Parathyroid adenoma (tissue), 2 donors: ENCODE measurements around the gene LTBP1.

Experiments used
- H2AFZ ChIP-seq: fragments of 300-600 bp; sonication (generic); one replicate; pipeline ENCODE4 v1.7.0; 2017; ENCODE audit warnings: antibody characterized with exemption, mild to moderate bottlenecking
- H3K27ac ChIP-seq: fragments of 300-600 bp; sonication (generic); one replicate; pipeline ENCODE4 v1.7.0; 2017
- H3K27me3 ChIP-seq: fragments of 300-600 bp; sonication (generic); one replicate; pipeline ENCODE4 v1.7.0; 2017; ENCODE audit warnings: low read length; ENCODE audit not compliant: control insufficient read depth, insufficient read depth
- H3K36me3 ChIP-seq: fragments of 300-600 bp; sonication (generic); one replicate; pipeline ENCODE4 v1.7.0; 2017; ENCODE audit warnings: low read length; ENCODE audit not compliant: control insufficient read depth, insufficient read depth
- H3K4me1 ChIP-seq: fragments of 300-600 bp; sonication (generic); one replicate; pipeline ENCODE4 v1.7.0; 2017; ENCODE audit warnings: control low read depth
- H3K4me2 ChIP-seq: fragments of 300-600 bp; sonication (generic); one replicate; pipeline ENCODE4 v1.7.0; 2017; ENCODE audit warnings: low read length
- H3K4me3 ChIP-seq: fragments of 300-600 bp; sonication (generic); one replicate; pipeline ENCODE4 v1.7.0; 2017; ENCODE audit warnings: low read depth, low read length
- H3K79me2 ChIP-seq: fragments of 300-600 bp; sonication (generic); one replicate; pipeline ENCODE4 v1.7.0; 2017; ENCODE audit warnings: control low read depth
- H3K9ac ChIP-seq: fragments of 300-600 bp; sonication (generic); one replicate; pipeline ENCODE4 v1.7.0; 2017; ENCODE audit warnings: mild to moderate bottlenecking
- H3K9me3 ChIP-seq: fragments of 300-600 bp; sonication (generic); one replicate; pipeline ENCODE4 v1.7.0; 2017; ENCODE audit warnings: low read length; ENCODE audit not compliant: control insufficient read depth
- CTCF ChIP-seq: fragments of 300-600 bp; sonication (generic); IDR thresholded peaks from one replicate; pipeline ENCODE4 v1.7.0; 2017; ENCODE audit warnings: antibody characterized with exemption, mild to moderate bottlenecking
- donor health status: primary hyperparathyroidism.

LTBP1 gene

GRCh38 chr2:33391529-33392255 is 444.9 kb downstream of the LTBP1 start:
- Histone ChIP-seq H3K79me2 (no peaks in the 10 kb centered on the region), H3K27me3 (no peaks in the 10 kb centered on the region), H2AFZ (no peak overlapping the region), H3K9me3 (no peaks in the 10 kb centered on the region), H3K4me3 (no peak overlapping the region), H3K36me3 (no peaks in the 10 kb centered on the region), H3K9ac (no peak overlapping the region), H3K4me2 (no peak overlapping the region), H3K27ac (no peak overlapping the region), H3K4me1 (no peaks in the 10 kb centered on the region)
- no peak for TF ChIP-seq CTCF

GRCh38 chr2:33392366-33392765 is 445.6 kb downstream of the LTBP1 start:
- no peaks in the 10 kb centered on the region for H3K79me2 ChIP-seq
- no peaks in the 10 kb centered on the region for H3K4me1 ChIP-seq
- no peak for TF ChIP-seq CTCF
- no peak overlapping the region for H3K4me2 ChIP-seq
- H3K27me3 ChIP-seq, result no peaks in the 10 kb centered on the region
- H3K4me3 ChIP-seq, result no peak overlapping the region
- H3K9me3 ChIP-seq, result no peaks in the 10 kb centered on the region
- no peak overlapping the region for H3K27ac ChIP-seq
- H3K9ac ChIP-seq, result no peak overlapping the region
- no peak overlapping the region for H2AFZ ChIP-seq
- H3K36me3 ChIP-seq, result no peaks in the 10 kb centered on the region

- no peaks in the 10 kb centered on the region for H3K79me2 ChIP-seq
- no peaks in the 10 kb centered on the region for H3K9me3 ChIP-seq
- H2AFZ ChIP-seq, result no peak overlapping the region
- no peaks in the 10 kb centered on the region for H3K4me1 ChIP-seq
- no peak overlapping the region for H3K4me3 ChIP-seq
- no peaks in the 10 kb centered on the region for H3K27me3 ChIP-seq
- no peak for TF ChIP-seq CTCF
- no peak overlapping the region for H3K4me2 ChIP-seq
- no peak overlapping the region for H3K27ac ChIP-seq
- H3K9ac ChIP-seq, result no peak overlapping the region
- no peaks in the 10 kb centered on the region for H3K36me3 ChIP-seq
Observed at GRCh38 chr2:33395034-33395433, 448.3 kb downstream of the LTBP1 start.

- Histone ChIP-seq H3K4me2 (no peak overlapping the region), H3K36me3 (no peaks in the 10 kb centered on the region), H3K4me3 (no peak overlapping the region), H3K27me3 (no peaks in the 10 kb centered on the region), H3K27ac (no peak overlapping the region), H3K79me2 (no peaks in the 10 kb centered on the region), H3K9ac (no peak overlapping the region), H3K9me3 (no peaks in the 10 kb centered on the region), H2AFZ (no peak overlapping the region), H3K4me1 (no peaks in the 10 kb centered on the region)
- TF ChIP-seq CTCF, result no peak
Observed at GRCh38 chr2:33395655-33396249, 449.0 kb downstream of the LTBP1 start.

- Histone ChIP-seq H3K79me2 (no peaks in the 10 kb centered on the region), H3K27ac (no peak overlapping the region), H3K4me3 (no peak overlapping the region), H3K36me3 (no peaks in the 10 kb centered on the region), H2AFZ (no peak overlapping the region), H3K27me3 (no peaks in the 10 kb centered on the region), H3K4me2 (no peak overlapping the region), H3K4me1 (no peaks in the 10 kb centered on the region), H3K9ac (no peak overlapping the region), H3K9me3 (no peaks in the 10 kb centered on the region)
- no peak for TF ChIP-seq CTCF
Observed at GRCh38 chr2:33404321-33404720, 457.6 kb downstream of the LTBP1 start.
